ENCODE data around the gene CAMK4. TPM values are rescaled to one million over a fixed set of nuclear protein-coding genes. Genes with fewer than 3 reads are reported as not detected.

Gene CAMK4
- total and polyA plus RNA-seq, 8 donors = 1.0 to 18.3 (median 14.8) TPM

DNA sequence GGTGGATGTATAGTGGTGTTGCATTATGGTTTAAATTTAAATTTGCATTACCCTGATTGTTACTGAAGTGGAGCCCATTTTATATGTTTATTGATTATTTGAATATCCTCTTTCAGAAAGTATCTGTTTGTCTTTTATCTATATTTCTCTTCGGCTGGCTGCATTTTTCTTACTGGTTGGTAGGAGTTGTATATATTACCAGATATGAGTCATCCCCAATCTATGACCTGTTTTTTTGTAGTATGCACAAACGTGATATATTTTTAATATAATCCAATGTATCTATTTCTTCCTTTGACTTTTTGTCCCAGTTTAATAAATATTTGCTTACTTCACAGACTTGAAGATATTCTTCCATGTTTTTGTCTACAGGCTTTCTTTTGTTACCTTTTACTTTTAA is 29.3 kb upstream of the CAMK4 start:
- H3K36me3 ChIP-seq = no peaks in the 10 kb centered on the region
- no peaks in the 10 kb centered on the region for H3K27me3 ChIP-seq
- H3K4me3 ChIP-seq = no peak overlapping the region
- no peaks in the 10 kb centered on the region for H3K9me3 ChIP-seq
- TF ChIP-seq CTCF (IDR thresholded peaks at IDR 0.05) = no peak
- no peak overlapping the region for H3K27ac ChIP-seq
- intact Hi-C loops (cut with DNase I) = no loop called here
- no peak for ATAC-seq
- no peak for DNase-seq
- H3K4me1 ChIP-seq = no peaks in the 10 kb centered on the region

- ATAC-seq (no peak), DNase-seq (no peak)
- Histone ChIP-seq H3K4me1 (no peaks in the 10 kb centered on the region), H3K9me3 (no peaks in the 10 kb centered on the region), H3K27me3 (no peaks in the 10 kb centered on the region), H3K27ac (no peak overlapping the region), H3K36me3 (no peaks in the 10 kb centered on the region), H3K4me3 (no peak overlapping the region)
- TF ChIP-seq CTCF (IDR thresholded peaks at IDR 0.05) = no peak
- intact Hi-C loops (cut with DNase I) = no loop called here
Observed at GRCh38 chr5:111197523-111197922, 26.7 kb upstream of the CAMK4 start.

DNA sequence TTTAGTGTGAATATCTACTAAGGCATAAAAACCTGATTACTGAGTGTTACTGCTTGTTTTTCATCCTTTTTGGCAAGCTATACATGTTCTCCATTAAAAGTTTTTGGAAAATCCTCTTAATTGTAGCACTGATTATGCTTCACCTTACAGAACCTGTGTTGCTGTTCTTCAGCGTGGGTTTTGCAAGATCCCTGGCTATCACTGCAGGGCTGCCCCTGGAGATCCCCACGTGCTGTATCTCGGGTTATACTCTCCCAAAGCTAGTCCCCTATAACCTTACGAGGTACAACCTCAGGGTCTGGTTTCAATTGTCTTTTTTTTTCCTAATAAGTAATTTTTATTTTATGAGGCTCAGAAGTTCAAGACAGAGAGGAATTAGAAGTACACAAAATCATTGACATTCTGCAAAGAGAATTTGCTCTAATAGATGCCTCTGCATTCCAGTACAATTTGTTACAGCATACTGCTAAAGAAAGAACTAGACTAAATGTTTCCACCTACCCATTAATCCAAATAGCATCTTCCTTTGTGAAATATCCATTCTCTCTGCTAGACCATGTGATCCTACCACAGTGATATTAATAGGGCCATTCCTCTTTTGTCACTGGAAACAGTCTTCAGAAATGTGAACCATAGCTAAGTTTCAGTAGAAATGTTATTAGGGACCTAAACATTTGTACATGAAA is 25.8 kb upstream of the CAMK4 start:
- Histone ChIP-seq H3K9me3 (no peaks in the 10 kb centered on the region), H3K27me3 (no peaks in the 10 kb centered on the region), H3K27ac (no peak overlapping the region), H3K4me3 (no peak overlapping the region), H3K4me1 (no peaks in the 10 kb centered on the region), H3K36me3 (no peaks in the 10 kb centered on the region)
- no peak for TF ChIP-seq CTCF (IDR thresholded peaks at IDR 0.05)
- intact Hi-C loops (cut with DNase I) = no loop called here
- ATAC-seq (no peak), DNase-seq (no peak)

DNA sequence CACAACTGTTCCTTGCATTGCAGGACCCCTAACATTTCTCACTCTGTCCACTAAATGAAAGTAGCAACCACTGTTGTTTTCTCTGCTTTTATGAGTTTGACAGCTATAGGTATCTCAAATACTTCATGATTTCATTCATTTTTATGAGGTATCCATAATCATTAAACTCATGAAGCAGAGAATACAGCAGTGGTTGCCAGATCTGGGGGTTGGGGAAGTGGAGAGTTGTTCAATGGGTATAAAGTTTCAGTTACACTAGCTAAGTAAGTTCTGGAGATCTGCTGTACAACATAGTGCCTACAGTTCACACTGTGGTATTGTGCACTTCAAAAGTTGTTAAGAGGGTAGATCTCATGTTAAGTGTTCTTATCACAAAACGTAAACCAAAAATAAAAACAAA is 23.4 kb upstream of the CAMK4 start:
- DNase-seq = no peak
- Histone ChIP-seq H3K36me3 (no peaks in the 10 kb centered on the region), H3K27me3 (no peaks in the 10 kb centered on the region), H3K9me3 (no peaks in the 10 kb centered on the region), H3K27ac (no peak overlapping the region), H3K4me1 (no peaks in the 10 kb centered on the region), H3K4me3 (no peak overlapping the region)
- TF ChIP-seq CTCF (IDR thresholded peaks at IDR 0.05) = no peak
- intact Hi-C loops (cut with DNase I) = no loop called here
- no peak for ATAC-seq

DNA sequence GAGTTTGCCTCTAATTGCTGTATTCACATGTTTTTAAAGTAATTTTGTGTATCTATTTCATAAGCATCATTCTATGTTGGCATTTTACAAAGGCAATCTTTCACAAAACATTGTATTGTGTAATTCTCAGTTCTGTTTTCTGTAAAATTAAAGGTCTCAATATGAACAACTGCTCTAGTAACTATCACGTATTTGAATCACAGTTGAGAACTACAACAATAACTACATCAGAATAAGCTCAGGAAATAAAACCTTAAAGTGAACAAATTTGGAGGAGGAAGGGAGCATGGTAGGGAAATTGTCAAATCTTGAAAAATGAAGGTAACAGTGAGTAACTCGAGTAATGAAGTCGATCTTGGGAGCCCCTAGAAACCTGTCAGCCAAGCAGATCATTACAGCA is 22.5 kb upstream of the CAMK4 start:
- intact Hi-C loops (cut with DNase I) = no loop called here
- no peak overlapping the region for H3K4me3 ChIP-seq
- ATAC-seq (no peak), DNase-seq (no peak)
- no peaks in the 10 kb centered on the region for H3K27me3 ChIP-seq
- no peak for TF ChIP-seq CTCF (IDR thresholded peaks at IDR 0.05)
- no peaks in the 10 kb centered on the region for H3K4me1 ChIP-seq
- no peaks in the 10 kb centered on the region for H3K36me3 ChIP-seq
- H3K9me3 ChIP-seq = no peaks in the 10 kb centered on the region
- H3K27ac ChIP-seq = no peak overlapping the region
